ENCODE measurements around the gene GALNT8. TPM values are rescaled to one million over a fixed set of nuclear protein-coding genes. Genes with fewer than 3 reads are reported as not detected.

GALNT8 gene
- total and polyA plus RNA-seq, 9 of the 15 experiments (the other 6 are each of a cell fraction or from before 2014, with no cell fraction given), result 0.11 to 0.23 (median 0.21) TPM; not detected in 6

DNA sequence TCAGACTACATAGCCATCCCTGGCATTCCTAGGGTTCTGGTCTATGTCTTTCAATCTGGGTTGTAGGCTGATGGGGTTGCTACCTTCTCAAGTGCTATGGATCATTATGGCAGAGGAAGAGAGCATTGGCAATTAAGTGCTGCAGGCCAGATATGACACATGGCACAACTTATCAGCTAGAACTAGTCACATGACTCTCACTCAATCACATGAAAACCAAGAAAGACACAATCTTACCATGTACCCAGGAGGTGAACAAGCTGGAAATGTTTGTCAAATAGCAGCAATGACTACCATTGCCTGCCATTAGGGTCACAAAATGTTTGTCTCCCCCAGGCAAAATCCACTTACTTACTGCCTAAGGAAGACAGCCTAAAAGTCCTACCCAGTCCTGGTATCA is 80.4 kb downstream of the GALNT8 start:
- Histone ChIP-seq H3K9me3 (replicated peaks; ENCODE audit: control insufficient read depth, insufficient read depth, low read depth, low read length) (no peaks in the 10 kb centered on the region), H3K27me3 (ENCODE audit: control insufficient read depth in 2 of 2, insufficient read depth in 2 of 2, low read length in 2 of 2) (no peaks in the 10 kb centered on the region), H3K4me3 (no peak overlapping the region), H3K4me2 (ENCODE audit: insufficient read depth, low read length) (no peak overlapping the region), H3K79me2 (ENCODE audit: control insufficient read depth, insufficient read depth, low read length) (no peaks in the 10 kb centered on the region), H3K4me1 (replicated peaks in 1 of 2; ENCODE audit: control insufficient read depth in 2 of 2, insufficient read depth in 2 of 2, low read length in 2 of 2) (no peaks in the 10 kb centered on the region), H4K20me1 (replicated peaks; ENCODE audit: control insufficient read depth, insufficient read depth, low read length) (no peaks in the 10 kb centered on the region), H3K9me1 (ENCODE audit: control insufficient read depth, insufficient read depth, low read length) (no peaks in the 10 kb centered on the region), H2AFZ (ENCODE audit: low read depth, low read length) (no peak overlapping the region), H3K27ac (ENCODE audit: extremely low read depth, low read depth, low read length) (no peak overlapping the region), H3K9ac (ENCODE audit: insufficient read depth in 1 of 2, low read depth in 2 of 2, low read length in 2 of 2) (no peak overlapping the region), H3K36me3 (ENCODE audit: control insufficient read depth, insufficient read depth, low read length) (no peaks in the 10 kb centered on the region)
- no TSS peak for BruUV-seq (replicated peaks)
- POLR2A ChIA-PET, result interaction anchor here (1.0 kb wide), 1 partner anchor 70 kb away, joined by 3 read pairs; no protein-coding TSS in a partner anchor
- intact Hi-C loops (cut with micrococcal nuclease) (no loop called here), in situ Hi-C loops (cut with MboI) (no loop called here)
- TF ChIP-seq CBX5 (IDR thresholded peaks at IDR 0.05; ENCODE audit: borderline replicate concordance, low read depth) (no peak), ESRRB (CRISPR knock-in tag; IDR thresholded peaks at IDR 0.05; ENCODE audit: borderline replicate concordance) (no peak), TFE3 (CRISPR knock-in tag; IDR thresholded peaks at IDR 0.05) (peak; percentile 56), RERE (CRISPR knock-in tag; IDR thresholded peaks at IDR 0.05; ENCODE audit: borderline replicate concordance) (no peak), NR3C1 (CRISPR knock-in tag; IDR thresholded peaks at IDR 0.05) (no peak), CHCHD3 (CRISPR knock-in tag; IDR thresholded peaks at IDR 0.05) (no peak), TEAD2 (tag; IDR thresholded peaks at IDR 0.05) (no peak)
- CTCF ChIA-PET (ENCODE audit: low intra/inter-chr PET ratio), result no interaction called here
- FAIRE-seq (no peak), DNase-seq (ENCODE audit: extremely low read depth in 1 of 4, low spot score in 3 of 4) (no peak), ATAC-seq (no peak)

Measured in K562 (cell line).